Suprapubic skin (tissue), 4 donors: ENCODE measurements around the gene MDGA2. TPM values are rescaled to one million over a fixed set of nuclear protein-coding genes. Genes with fewer than 3 reads are reported as not detected.

Source experiments
- DNase-seq, 2 donors: peaks; one replicate each; pipeline ENCODE4 v3.0.0-alpha.2; 2019; ENCODE audit warnings: low spot score in 2 of 2
- H3K27ac ChIP-seq: fragments of 200-600 bp; sonication (generic); one replicate; pipeline ENCODE4 v1.5.1; 2019
- H3K27me3 ChIP-seq: fragments of 200-600 bp; sonication (generic); one replicate; pipeline ENCODE4 v1.5.1; 2019
- H3K36me3 ChIP-seq: fragments of 200-600 bp; sonication (generic); one replicate; pipeline ENCODE4 v1.5.1; 2019
- H3K4me1 ChIP-seq: fragments of 200-600 bp; sonication (generic); one replicate; pipeline ENCODE4 v1.5.1; 2019
- H3K4me3 ChIP-seq: fragments of 200-600 bp; sonication (generic); one replicate; pipeline ENCODE4 v1.5.1; 2019; ENCODE audit warnings: mild to moderate bottlenecking
- H3K9me3 ChIP-seq: fragments of 200-600 bp; sonication (generic); one replicate; pipeline ENCODE4 v1.5.1; 2019
- CTCF ChIP-seq, 2 donors: fragments of 200-600 bp in 1 of 2; fragments of 450-650 bp in 1 of 2; sonication (generic) in 1 of 2; IDR thresholded peaks; one replicate each; pipeline ENCODE4 v1.5.1; 2016 to 2019; ENCODE audit warnings: antibody characterized with exemption in 2 of 2, mild to moderate bottlenecking in 1 of 2, moderate library complexity in 1 of 2
- EP300 ChIP-seq: sonication (generic); formaldehyde crosslinking; IDR thresholded peaks from one replicate; pipeline ENCODE4 v1.6.1; 2017; ENCODE audit warnings: antibody characterized with exemption
- POLR2A ChIP-seq, 2 donors: fragments of 450-650 bp; IDR thresholded peaks; one replicate each; pipeline ENCODE4 v1.6.1; 2017; ENCODE audit warnings: antibody characterized with exemption in 2 of 2, mild to moderate bottlenecking in 2 of 2, moderate library complexity in 2 of 2
- POLR2AphosphoS5 ChIP-seq, 3 donors: sonication (generic); formaldehyde crosslinking; IDR thresholded peaks; one replicate each; pipeline ENCODE4 v1.6.1; 2017; ENCODE audit warnings: antibody characterized with exemption in 3 of 3
- WGBS: methylation state at CpG from one replicate; pipeline ENCODE4 v1.1.5; 2018; 5-methylcytosine and 5-hydroxymethylcytosine counted together
- total RNA-seq, 4 donors: library from RNA; depleted of rRNA; stranded (reverse); fragments of >200 nt; gene quantifications; one replicate each; pipeline ENCODE4 v1.1.0, GENCODE V29; 2016

The MDGA2 gene
- total RNA-seq, 4 donors from 2014 or later = 0.16 to 1.5 (median 0.99) TPM; not detected in 1

GRCh38 chr14:47490353-47490752 lies 185.1 kb downstream of the MDGA2 start:
- TF ChIP-seq POLR2A (IDR thresholded peaks at IDR 0.05) (no peak), CTCF (IDR thresholded peaks at IDR 0.05) (no peak), EP300 (no peak), POLR2AphosphoS5 (IDR thresholded peaks at IDR 0.05) (no peak)
- Histone ChIP-seq H3K27me3 (no peaks in the 10 kb centered on the region), H3K9me3 (no peaks in the 10 kb centered on the region), H3K27ac (no peak overlapping the region), H3K36me3 (no peaks in the 10 kb centered on the region), H3K4me1 (no peaks in the 10 kb centered on the region), H3K4me3 (no peak overlapping the region)
- no peak for DNase-seq
- 51% methylated on average over 3 of the region's 3 CpGs for WGBS

GRCh38 chr14:47485421-47485820 lies 190.0 kb downstream of the MDGA2 start:
- WGBS = 66% methylated on average over 2 of the region's 2 CpGs
- DNase-seq = no peak
- Histone ChIP-seq H3K4me3 (no peak overlapping the region), H3K4me1 (no peaks in the 10 kb centered on the region), H3K27ac (no peak overlapping the region), H3K27me3 (no peaks in the 10 kb centered on the region), H3K9me3 (no peaks in the 10 kb centered on the region), H3K36me3 (no peaks in the 10 kb centered on the region)
- TF ChIP-seq POLR2A (IDR thresholded peaks at IDR 0.05) (no peak), POLR2AphosphoS5 (IDR thresholded peaks at IDR 0.05) (no peak), CTCF (IDR thresholded peaks at IDR 0.05) (no peak), EP300 (no peak)

- H3K27me3 ChIP-seq = no peaks in the 10 kb centered on the region
- no peaks in the 10 kb centered on the region for H3K36me3 ChIP-seq
- no peaks in the 10 kb centered on the region for H3K4me1 ChIP-seq
- no peaks in the 10 kb centered on the region for H3K9me3 ChIP-seq
- no peak overlapping the region for H3K27ac ChIP-seq
- no peak overlapping the region for H3K4me3 ChIP-seq
- TF ChIP-seq POLR2A (IDR thresholded peaks at IDR 0.05) (no peak), CTCF (IDR thresholded peaks at IDR 0.05) (no peak), EP300 (no peak), POLR2AphosphoS5 (IDR thresholded peaks at IDR 0.05) (no peak)
- no peak for DNase-seq
Observed at GRCh38 chr14:47483449-47483848, 192.0 kb downstream of the MDGA2 start.

GRCh38 chr14:47471075-47471474 lies 204.3 kb downstream of the MDGA2 start:
- H3K4me1 ChIP-seq = no peaks in the 10 kb centered on the region
- no peaks in the 10 kb centered on the region for H3K36me3 ChIP-seq
- no peaks in the 10 kb centered on the region for H3K27me3 ChIP-seq
- H3K9me3 ChIP-seq = no peaks in the 10 kb centered on the region
- H3K4me3 ChIP-seq = no peak overlapping the region
- 29% methylated on average over 2 of the region's 2 CpGs for WGBS
- DNase-seq = no peak
- TF ChIP-seq CTCF (IDR thresholded peaks at IDR 0.05) (no peak), POLR2A (IDR thresholded peaks at IDR 0.05) (no peak), POLR2AphosphoS5 (IDR thresholded peaks at IDR 0.05) (no peak), EP300 (no peak)
- H3K27ac ChIP-seq = no peak overlapping the region

GRCh38 chr14:47466916-47467315 lies 208.5 kb downstream of the MDGA2 start:
- TF ChIP-seq EP300 = no peak
- no peak for TF ChIP-seq POLR2A (IDR thresholded peaks at IDR 0.05)
- TF ChIP-seq POLR2AphosphoS5 (IDR thresholded peaks at IDR 0.05) = no peak
- TF ChIP-seq CTCF (IDR thresholded peaks at IDR 0.05) = no peak
- no peaks in the 10 kb centered on the region for H3K27me3 ChIP-seq
- no peaks in the 10 kb centered on the region for H3K9me3 ChIP-seq
- no peak overlapping the region for H3K4me3 ChIP-seq
- no peaks in the 10 kb centered on the region for H3K36me3 ChIP-seq
- H3K27ac ChIP-seq = no peak overlapping the region
- DNase-seq = no peak
- H3K4me1 ChIP-seq = no peaks in the 10 kb centered on the region
